Activated CD4-positive, alpha-beta memory T cell treated with anti-CD3 and anti-CD28 coated beads for 36 hours (primary cell): Measurements from ENCODE around the gene DDX55. TPM values are rescaled to one million over a fixed set of nuclear protein-coding genes. Genes with fewer than 3 reads are reported as not detected.
"Not testable (repeated sequence)": the region's sequence is repeated elsewhere in the genome, so short reads cannot be mapped to it uniquely, and the experiment has no call there.

Source experiments
- CTCF ChIA-PET: fragments of 350-600 bp; sonication (Branson Sonifier 250); formaldehyde crosslinking; loops from one replicate; lab custom pipeline; 2021; ENCODE audit warnings: antibody characterized with exemption, inconsistent platforms; lab: Charles Lee
- POLR2A ChIA-PET: fragments of 350-600 bp; sonication (Branson Sonifier 250); formaldehyde crosslinking; loops from one replicate; lab custom pipeline; 2021; ENCODE audit warnings: antibody characterized with exemption; lab: Charles Lee
- DNase-seq: peaks from one replicate; pipeline ENCODE4 v3.0.0-alpha.2; 2020
- H3K27ac Mint-ChIP-seq: one replicate; pipeline ENCODE4 v1.8.0; 2021; ENCODE audit warnings: mixed read lengths
- H3K27me3 Mint-ChIP-seq: one replicate; pipeline ENCODE4 v1.8.0; 2021; ENCODE audit warnings: mixed read lengths
- H3K36me3 Mint-ChIP-seq: one replicate; pipeline ENCODE4 v1.8.0; 2021; ENCODE audit warnings: mixed read lengths
- H3K4me1 Mint-ChIP-seq: one replicate; pipeline ENCODE4 v1.8.0; 2021; ENCODE audit warnings: low read depth, mixed read lengths
- H3K4me3 Mint-ChIP-seq: one replicate; pipeline ENCODE4 v1.8.0; 2021; ENCODE audit warnings: mild to moderate bottlenecking, mixed read lengths
- H3K9me3 Mint-ChIP-seq: one replicate; pipeline ENCODE4 v1.8.0; 2021; ENCODE audit warnings: mixed read lengths
- intact Hi-C: fragments of 100-400 bp; cut with micrococcal nuclease; formaldehyde crosslinking; loops from one replicate; pipeline ENCODE4 v1.15.1; 2023
- total RNA-seq, 2 experiments: library from RNA; stranded (reverse); gene quantifications; one replicate each; pipeline ENCODE4 v1.2.3, GENCODE V29; 2021

The DDX55 gene
- total RNA-seq, 2 experiments from 2014 or later = 44.0 to 45.1 TPM

GRCh38 chr12:123591702-123592481 lies 10.0 kb upstream of the DDX55 start:
- H3K27me3 Mint-ChIP-seq = no peaks in the 10 kb centered on the region
- intact Hi-C loops = no loop called here
- ChIA-PET CTCF (interaction anchor here (2.9 kb wide), 1 partner anchor 9 kb away, joined by 15 read pairs; the partner anchor contains the start of gene TMED2), POLR2A (no interaction called here)
- H3K27ac Mint-ChIP-seq = peak overlapping the region; percentile 9
- H3K4me3 Mint-ChIP-seq = no peak overlapping the region
- H3K9me3 Mint-ChIP-seq = no peaks in the 10 kb centered on the region
- DNase-seq = no peak
- H3K4me1 Mint-ChIP-seq = peaks cover 37% of the 10 kb centered on the region
- H3K36me3 Mint-ChIP-seq = peaks cover 34% of the 10 kb centered on the region

GRCh38 chr12:123595729-123596128 lies 6.2 kb upstream of the DDX55 start:
- peaks cover 27% of the 10 kb centered on the region for H3K36me3 Mint-ChIP-seq

GRCh38 chr12:123597100-123597499 lies 4.8 kb upstream of the DDX55 start:
- no peak overlapping the region for H3K4me3 Mint-ChIP-seq
- no peaks in the 10 kb centered on the region for H3K9me3 Mint-ChIP-seq
- intact Hi-C loops = no loop called here
- CTCF ChIA-PET = interaction anchor here (1.9 kb wide), 1 partner anchor 15 kb away, joined by 5 read pairs; no protein-coding TSS in a partner anchor
- DNase-seq = no peak
- H3K36me3 Mint-ChIP-seq = peaks cover 23% of the 10 kb centered on the region
- no peaks in the 10 kb centered on the region for H3K27me3 Mint-ChIP-seq
- H3K4me1 Mint-ChIP-seq = peaks cover 16% of the 10 kb centered on the region
- H3K27ac Mint-ChIP-seq = peak overlapping the region; percentile 18
- POLR2A ChIA-PET = no interaction called here

More at GRCh38 chr12:123595729-123596128, 6.2 kb upstream of the DDX55 start:
- peaks cover 23% of the 10 kb centered on the region for H3K4me1 Mint-ChIP-seq
- ChIA-PET POLR2A (no interaction called here), CTCF (no interaction called here)
- H3K4me3 Mint-ChIP-seq = no peak overlapping the region
- intact Hi-C loops = no loop called here
- no peaks in the 10 kb centered on the region for H3K9me3 Mint-ChIP-seq
- H3K27me3 Mint-ChIP-seq = no peaks in the 10 kb centered on the region
- DNase-seq = no peak
- peak overlapping the region; percentile 14 for H3K27ac Mint-ChIP-seq

- H3K36me3 Mint-ChIP-seq = peaks cover 28% of the 10 kb centered on the region
- no peaks in the 10 kb centered on the region for H3K27me3 Mint-ChIP-seq
These were observed 3.4 kb upstream of the DDX55 start for GRCh38 chr12:123598522-123598921.

GRCh38 chr12:123599310-123599709 lies 2.6 kb upstream of the DDX55 start:
- intact Hi-C loops = no loop called here
- H3K27ac Mint-ChIP-seq = peak overlapping the region; percentile 30
- H3K9me3 Mint-ChIP-seq = no peaks in the 10 kb centered on the region
- H3K36me3 Mint-ChIP-seq = peaks cover 29% of the 10 kb centered on the region
- DNase-seq = no peak
- ChIA-PET POLR2A (no interaction called here), CTCF (no interaction called here)
- H3K4me3 Mint-ChIP-seq = peak overlapping the region; percentile 31
- no peaks in the 10 kb centered on the region for H3K27me3 Mint-ChIP-seq
- H3K4me1 Mint-ChIP-seq = peaks cover 24% of the 10 kb centered on the region

More at GRCh38 chr12:123598522-123598921, 3.4 kb upstream of the DDX55 start:
- no peaks in the 10 kb centered on the region for H3K9me3 Mint-ChIP-seq
- H3K4me3 Mint-ChIP-seq = no peak overlapping the region
- H3K4me1 Mint-ChIP-seq = peaks cover 18% of the 10 kb centered on the region
- H3K27ac Mint-ChIP-seq = no peak overlapping the region
- no peak for DNase-seq
- ChIA-PET CTCF (interaction anchor here (1.9 kb wide), 1 partner anchor 17 kb away, joined by 5 read pairs; no protein-coding TSS in a partner anchor), POLR2A (interaction anchor here (0.6 kb wide), 2 partner anchors 8 to 217 kb away, joined by 3 read pairs; no protein-coding TSS in a partner anchor)
- intact Hi-C loops = no loop called here

- Mint-ChIP-seq H3K27me3 (no peaks in the 10 kb centered on the region), H3K4me3 (peak overlapping the region; percentile 31), H3K9me3 (no peaks in the 10 kb centered on the region), H3K36me3 (peaks cover 31% of the 10 kb centered on the region), H3K27ac (no peak overlapping the region), H3K4me1 (peaks cover 26% of the 10 kb centered on the region)
- no peak for DNase-seq
- ChIA-PET POLR2A (no interaction called here), CTCF (interaction anchor here (1.0 kb wide), 1 partner anchor 17 kb away, joined by 3 read pairs; no protein-coding TSS in a partner anchor)
- intact Hi-C loops = no loop called here
These were observed 2.2 kb upstream of the DDX55 start for GRCh38 chr12:123599721-123600120.

GRCh38 chr12:123602651-123603195 lies 824 bp downstream of the DDX55 start:
- H3K27ac Mint-ChIP-seq = peak overlapping the region; percentile 90
- no peaks in the 10 kb centered on the region for H3K27me3 Mint-ChIP-seq
- peaks cover 31% of the 10 kb centered on the region for H3K4me1 Mint-ChIP-seq
- CTCF ChIA-PET = interaction anchor here (0.8 to 1.3 kb wide), 5 partner anchors 11 to 365 kb away, joined by 3 to 4 read pairs (median 3); no protein-coding TSS in a partner anchor
- H3K9me3 Mint-ChIP-seq = no peaks in the 10 kb centered on the region
- intact Hi-C loops = loop anchor here (1.0 kb wide), 3 partner anchors 18 to 110 kb away; partner anchors contain the start of genes ATP6V0A2, EIF2B1, GTF2H3 and TMED2
- H3K36me3 Mint-ChIP-seq = peaks cover 36% of the 10 kb centered on the region
- DNase-seq = peak; percentile 36
- POLR2A ChIA-PET = interaction anchor here (0.6 to 1.8 kb wide), 6 partner anchors 12 to 237 kb away, joined by 3 to 6 read pairs (median 6); partner anchors contain the start of gene ATP6V0A2
- H3K4me3 Mint-ChIP-seq = peak overlapping the region; percentile 84

- intact Hi-C loops, DNase-seq, H3K27ac Mint-ChIP-seq, H3K9me3 Mint-ChIP-seq, H3K27me3 Mint-ChIP-seq: not testable (repeated sequence)
- peaks cover 39% of the 10 kb centered on the region for H3K36me3 Mint-ChIP-seq
- ChIA-PET CTCF (interaction anchor here (0.6 to 1.0 kb wide), 2 partner anchors 15 to 22 kb away, joined by 3 to 4 read pairs; no protein-coding TSS in a partner anchor), POLR2A (interaction anchor here (1.6 kb wide), 1 partner anchor 109 kb away, joined by 6 read pairs; the partner anchor contains the start of gene ATP6V0A2)
- peak overlapping the region; percentile 84 for H3K4me3 Mint-ChIP-seq
- peaks cover 31% of the 10 kb centered on the region for H3K4me1 Mint-ChIP-seq
These were observed 1.6 kb downstream of the DDX55 start for GRCh38 chr12:123603495-123603894.

GRCh38 chr12:123607756-123608155 lies 5.9 kb downstream of the DDX55 start:
- CTCF ChIA-PET = no interaction called here
- H3K9me3 Mint-ChIP-seq = no peaks in the 10 kb centered on the region
- POLR2A ChIA-PET = no interaction called here
- peaks cover 56% of the 10 kb centered on the region for H3K36me3 Mint-ChIP-seq
- no peak overlapping the region for H3K4me3 Mint-ChIP-seq
- H3K27me3 Mint-ChIP-seq = no peaks in the 10 kb centered on the region
- DNase-seq = no peak
- H3K4me1 Mint-ChIP-seq = peaks cover 17% of the 10 kb centered on the region
- H3K27ac Mint-ChIP-seq = no peak overlapping the region
- intact Hi-C loops = no loop called here

GRCh38 chr12:123608182-123608581 lies 6.3 kb downstream of the DDX55 start:
- intact Hi-C loops = no loop called here
- Mint-ChIP-seq H3K4me3 (no peak overlapping the region), H3K4me1 (peaks cover 13% of the 10 kb centered on the region), H3K36me3 (peaks cover 55% of the 10 kb centered on the region), H3K9me3 (no peaks in the 10 kb centered on the region), H3K27ac (no peak overlapping the region), H3K27me3 (no peaks in the 10 kb centered on the region)
- DNase-seq = no peak
- POLR2A ChIA-PET = no interaction called here
- CTCF ChIA-PET = no interaction called here

GRCh38 chr12:123614110-123614509 lies 12.2 kb downstream of the DDX55 start:
- no peak overlapping the region for H3K27ac Mint-ChIP-seq
- ChIA-PET POLR2A (no interaction called here), CTCF (interaction anchor here (1.1 kb wide), 1 partner anchor 12 kb away, joined by 4 read pairs; no protein-coding TSS in a partner anchor)

GRCh38 chr12:123614531-123614930 lies 12.6 kb downstream of the DDX55 start:
- Mint-ChIP-seq H3K9me3 (no peaks in the 10 kb centered on the region), H3K4me1 (peaks cover 2% of the 10 kb centered on the region), H3K36me3 (peaks cover 64% of the 10 kb centered on the region), H3K27me3 (no peaks in the 10 kb centered on the region), H3K4me3 (no peak overlapping the region), H3K27ac (peak overlapping the region; percentile 38)
- intact Hi-C loops = no loop called here
- CTCF ChIA-PET = interaction anchor here (1.1 kb wide), 1 partner anchor 12 kb away, joined by 4 read pairs; no protein-coding TSS in a partner anchor
- no peak for DNase-seq
- POLR2A ChIA-PET = no interaction called here

More at GRCh38 chr12:123614110-123614509, 12.2 kb downstream of the DDX55 start:
- Mint-ChIP-seq H3K27me3 (no peaks in the 10 kb centered on the region), H3K4me1 (peaks cover 2% of the 10 kb centered on the region), H3K36me3 (peaks cover 64% of the 10 kb centered on the region), H3K4me3 (no peak overlapping the region), H3K9me3 (no peaks in the 10 kb centered on the region)
- intact Hi-C loops = no loop called here
- no peak for DNase-seq
